Measurements from ENCODE around the gene PAEP.

The PAEP gene

DNA sequence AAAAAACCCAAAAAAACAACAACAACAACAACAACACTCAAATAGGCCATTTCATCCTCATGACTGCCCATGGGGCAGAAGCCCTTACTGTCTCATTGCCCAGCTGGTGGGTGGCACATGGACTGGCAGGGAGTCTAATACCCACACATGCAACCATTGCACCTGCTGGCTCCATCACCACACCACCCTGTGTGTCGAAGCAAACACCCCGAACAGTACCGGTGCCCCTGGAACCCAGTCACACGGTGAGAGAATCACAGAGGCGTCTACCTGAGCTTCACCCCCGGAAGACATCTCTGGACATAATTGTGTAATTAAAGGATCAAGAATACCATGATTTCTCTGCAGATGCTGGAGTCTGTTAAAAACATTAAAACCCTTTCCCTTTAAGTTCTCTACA, 6.5 kb downstream of the PAEP start:
- DNase-seq (ENCODE audit: extremely low read depth, low read depth) = no peak
- no peak for TF ChIP-seq CTCF (IDR thresholded peaks at IDR 0.05; ENCODE audit: low read depth, low read length)

- DNase-seq (ENCODE audit: extremely low read depth, low read depth) = no peak
- TF ChIP-seq CTCF (IDR thresholded peaks at IDR 0.05; ENCODE audit: low read depth, low read length) = no peak
Observed at GRCh38 chr9:135570456-135570855, 8.9 kb downstream of the PAEP start.

- TF ChIP-seq CTCF (IDR thresholded peaks at IDR 0.05; ENCODE audit: low read depth, low read length) = no peak
- DNase-seq (ENCODE audit: extremely low read depth, low read depth) = no peak
Observed at GRCh38 chr9:135572233-135572632, 10.7 kb downstream of the PAEP start.

GRCh38 chr9:135573124-135573523, 11.6 kb downstream of the PAEP start:
- no peak for DNase-seq (ENCODE audit: extremely low read depth, low read depth)
- no peak for TF ChIP-seq CTCF (IDR thresholded peaks at IDR 0.05; ENCODE audit: low read depth, low read length)

GRCh38 chr9:135574331-135574730, 12.8 kb downstream of the PAEP start:
- TF ChIP-seq CTCF (IDR thresholded peaks at IDR 0.05; ENCODE audit: low read depth, low read length) = no peak
- DNase-seq (ENCODE audit: extremely low read depth, low read depth) = no peak

- no peak for TF ChIP-seq CTCF (IDR thresholded peaks at IDR 0.05; ENCODE audit: low read depth, low read length)
- DNase-seq (ENCODE audit: extremely low read depth, low read depth) = no peak
Observed at GRCh38 chr9:135574943-135575342, 13.4 kb downstream of the PAEP start.

GRCh38 chr9:135575995-135576631, 14.6 kb downstream of the PAEP start:
- no peak for DNase-seq (ENCODE audit: extremely low read depth, low read depth)
- no peak for TF ChIP-seq CTCF (IDR thresholded peaks at IDR 0.05; ENCODE audit: low read depth, low read length)

Measured in AG09319 (cell line).